OCI-LY1 (cell line): ENCODE data around the gene CLDN5.
"Not testable (repeated sequence)": the region's sequence is repeated elsewhere in the genome, so short reads cannot be mapped to it uniquely, and the experiment has no call there.

ENCODE experiments used
- H2AFZ ChIP-seq: fragments of 200-600 bp; sonication (generic), shearing (Covaris generic); 2 replicates; pipeline ENCODE4 v1.6.0; 2014; ENCODE audit warnings: antibody characterized with exemption, mild to moderate bottlenecking, low read length
- H3F3A ChIP-seq: fragments of 200-600 bp; sonication (generic), shearing (Covaris generic); 2 replicates; pipeline ENCODE4 v1.6.0; 2014; ENCODE audit warnings: mild to moderate bottlenecking, antibody characterized with exemption, low read length, moderate library complexity; ENCODE audit not compliant: insufficient read depth
- H3K27ac ChIP-seq: fragments of 200-600 bp; sonication (generic); 2 replicates; pipeline ENCODE4 v1.5.1; 2014; ENCODE audit warnings: low read length, mixed run types, mild to moderate bottlenecking, low read depth; ENCODE audit not compliant: poor library complexity, severe bottlenecking
- H3K27me3 ChIP-seq: fragments of 200-600 bp; sonication (generic); 2 replicates; pipeline ENCODE4 v1.6.0; 2014; ENCODE audit warnings: antibody characterized with exemption, mild to moderate bottlenecking, low read length, moderate library complexity; ENCODE audit not compliant: insufficient read depth
- H3K36me3 ChIP-seq: fragments of 200-600 bp; sonication (generic); 2 replicates; pipeline ENCODE4 v1.6.1; 2014; ENCODE audit warnings: mild to moderate bottlenecking, antibody characterized with exemption, low read length, moderate library complexity, mixed read lengths; ENCODE audit not compliant: insufficient read depth
- H3K4me1 ChIP-seq: fragments of 200-600 bp; sonication (generic); 2 replicates; pipeline ENCODE4 v1.5.1; 2014; ENCODE audit warnings: mild to moderate bottlenecking, low read length, moderate library complexity; ENCODE audit not compliant: insufficient read depth, severe bottlenecking
- H3K4me2 ChIP-seq: fragments of 200-600 bp; sonication (generic), shearing (Covaris generic); 2 replicates; pipeline ENCODE4 v1.6.1; 2014; ENCODE audit warnings: low read length
- H3K4me3 ChIP-seq: fragments of 200-600 bp; sonication (generic); 2 replicates; pipeline ENCODE4 v1.5.1; 2014; ENCODE audit warnings: low read length, low read depth, mild to moderate bottlenecking, mixed read lengths; ENCODE audit not compliant: poor library complexity, severe bottlenecking
- H3K79me2 ChIP-seq: fragments of 200-600 bp; shearing (Covaris generic); 2 replicates; pipeline ENCODE4 v1.6.1; 2016; ENCODE audit warnings: mixed run types, low read length, mixed read lengths; ENCODE audit not compliant: insufficient read depth
- H3K9ac ChIP-seq: fragments of 200-600 bp; sonication (generic), shearing (Covaris generic); 2 replicates; pipeline ENCODE4 v1.6.1; 2014; ENCODE audit warnings: mild to moderate bottlenecking, low read length, mixed read lengths
- H3K9me2 ChIP-seq: fragments of 200-600 bp; sonication (generic), shearing (Covaris generic); 2 replicates; pipeline ENCODE4 v1.6.1; 2014; ENCODE audit warnings: low read depth, mild to moderate bottlenecking, low read length, mixed read lengths
- H3K9me3 ChIP-seq: fragments of 200-600 bp; shearing (Covaris generic); 2 replicates; pipeline ENCODE4 v1.6.1; 2014; ENCODE audit warnings: low read length, mixed read lengths
- H4K20me1 ChIP-seq: fragments of 200-600 bp; sonication (generic), shearing (Covaris generic); 2 replicates; pipeline ENCODE4 v1.6.0; 2016; ENCODE audit warnings: mild to moderate bottlenecking, low read length; ENCODE audit not compliant: insufficient read depth
- CTCF ChIP-seq: fragments of 200-600 bp; sonication (generic), shearing (Covaris generic); IDR thresholded peaks from 2 replicates; pipeline ENCODE4 v1.5.1; 2017; ENCODE audit warnings: mild to moderate bottlenecking, antibody characterized with exemption, low read length, moderate library complexity, mixed read lengths
- EZH2 ChIP-seq: fragments of 200-600 bp; sonication (generic), shearing (Covaris generic); IDR thresholded peaks from 2 replicates; pipeline ENCODE4 v1.8.0; 2017; ENCODE audit warnings: borderline replicate concordance, mixed run types, mild to moderate bottlenecking, antibody characterized with exemption, low read length, moderate library complexity, mixed read lengths

Gene CLDN5

GRCh38 chr22:19550382-19550781, 26.2 kb upstream of the CLDN5 start:
- no peak overlapping the region for H3K4me3 ChIP-seq
- H3K27me3 ChIP-seq: peaks cover 7% of the 10 kb centered on the region; the same call in 1 of the 2 replicates
- no peak overlapping the region for H3K27ac ChIP-seq
- no peaks in the 10 kb centered on the region for H3K9me2 ChIP-seq
- H3F3A ChIP-seq: no peaks in the 10 kb centered on the region
- H3K79me2 ChIP-seq: no peaks in the 10 kb centered on the region
- H2AFZ ChIP-seq: no peak overlapping the region
- TF ChIP-seq CTCF: no peak
- TF ChIP-seq EZH2: no peak
- no peaks in the 10 kb centered on the region; the same call in 1 of the 2 replicates for H3K36me3 ChIP-seq
- no peaks in the 10 kb centered on the region for H3K4me1 ChIP-seq
- H3K9ac ChIP-seq: no peak overlapping the region
- H3K9me3 ChIP-seq: no peaks in the 10 kb centered on the region; the same call in 1 of the 2 replicates
- no peaks in the 10 kb centered on the region for H4K20me1 ChIP-seq
- H3K4me2 ChIP-seq: no peak overlapping the region

- Histone ChIP-seq H3K27ac (no peak overlapping the region), H3K4me1 (no peaks in the 10 kb centered on the region), H4K20me1 (no peaks in the 10 kb centered on the region), H3K9ac (no peak overlapping the region), H3K36me3 (no peaks in the 10 kb centered on the region; the same call in 1 of the 2 replicates), H3K4me3 (no peak overlapping the region), H3F3A (no peaks in the 10 kb centered on the region), H3K79me2 (no peaks in the 10 kb centered on the region), H3K4me2 (no peak overlapping the region), H3K9me2 (no peaks in the 10 kb centered on the region), H3K9me3 (no peaks in the 10 kb centered on the region; the same call in 1 of the 2 replicates), H2AFZ (no peak overlapping the region), H3K27me3 (peaks cover 7% of the 10 kb centered on the region; the same call in 1 of the 2 replicates)
- no peak for TF ChIP-seq CTCF
- TF ChIP-seq EZH2: no peak
Measured at GRCh38 chr22:19549428-19549827, 25.2 kb upstream of the CLDN5 start.

GRCh38 chr22:19548964-19549363, 24.8 kb upstream of the CLDN5 start:
- Histone ChIP-seq H4K20me1 (no peaks in the 10 kb centered on the region), H3K9ac (no peak overlapping the region), H3K4me1 (no peaks in the 10 kb centered on the region), H3K4me3 (no peak overlapping the region), H3F3A (no peaks in the 10 kb centered on the region), H3K9me2 (no peaks in the 10 kb centered on the region), H3K27me3 (peaks cover 6% of the 10 kb centered on the region; the same call in 1 of the 2 replicates), H3K27ac (no peak overlapping the region), H3K36me3 (no peaks in the 10 kb centered on the region; the same call in 1 of the 2 replicates), H3K79me2 (no peaks in the 10 kb centered on the region), H3K9me3 (no peaks in the 10 kb centered on the region; the same call in 1 of the 2 replicates), H2AFZ (no peak overlapping the region), H3K4me2 (no peak overlapping the region)
- no peak for TF ChIP-seq EZH2
- no peak for TF ChIP-seq CTCF

- H3K4me3 ChIP-seq, H2AFZ ChIP-seq, H3F3A ChIP-seq, H3K79me2 ChIP-seq, H3K4me2 ChIP-seq, H3K27ac ChIP-seq, H3K36me3 ChIP-seq, H3K27me3 ChIP-seq, H4K20me1 ChIP-seq, H3K9ac ChIP-seq, H3K9me2 ChIP-seq, H3K9me3 ChIP-seq, H3K4me1 ChIP-seq: not testable (repeated sequence)
Measured at GRCh38 chr22:19548427-19548826, 24.2 kb upstream of the CLDN5 start.
